Measurements from ENCODE around the gene STAT2. TPM values are rescaled to one million over a fixed set of nuclear protein-coding genes. Genes with fewer than 3 reads are reported as not detected.

Gene STAT2
- total and polyA plus RNA-seq, 2 of the 13 experiments (the other 11 are each of a cell fraction or from before 2014, with no cell fraction given) = 43.5 to 84.6 TPM

DNA sequence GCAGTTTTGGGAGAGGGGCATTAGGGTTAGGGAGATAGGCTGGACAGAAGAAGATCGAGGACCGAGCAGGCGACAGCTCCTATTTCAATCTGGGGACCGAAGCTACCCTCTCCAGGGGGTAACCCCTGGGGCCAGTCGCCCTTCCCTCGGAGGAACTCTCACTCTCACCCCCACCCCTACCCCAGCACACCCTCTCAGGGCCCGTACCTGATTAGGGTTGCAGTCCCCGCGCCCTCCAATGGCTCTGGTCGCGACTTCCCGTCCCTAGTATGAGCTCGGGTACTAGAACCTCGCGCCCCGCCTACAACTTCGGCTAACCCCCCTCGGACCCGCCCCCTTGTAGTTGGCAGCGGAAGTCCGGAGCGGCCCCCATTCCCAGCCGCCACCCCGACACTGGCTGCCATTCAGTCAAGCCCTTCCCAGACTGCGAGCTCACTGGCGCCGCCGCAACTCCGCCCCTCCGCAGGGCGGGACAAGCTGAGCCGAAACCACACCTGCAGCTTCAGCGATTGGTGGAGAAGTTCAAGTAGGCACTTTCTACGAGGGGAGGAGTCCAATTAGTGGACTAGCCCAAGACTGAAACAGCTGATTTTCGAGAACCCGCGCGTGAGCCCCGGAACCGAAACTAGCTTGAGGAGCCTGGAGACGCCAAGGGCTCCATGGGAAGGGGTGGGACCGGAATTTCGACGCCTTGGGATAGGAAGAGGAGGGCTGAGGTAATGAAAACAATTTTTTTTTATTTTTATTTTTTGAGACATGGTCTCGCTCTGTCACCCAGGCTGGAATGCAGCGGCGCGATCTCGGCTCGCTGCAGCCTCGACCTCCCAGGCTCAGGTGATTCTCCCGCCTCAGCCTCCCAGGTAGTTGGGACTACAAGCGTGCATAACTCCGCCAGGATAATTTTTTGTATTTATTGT is at the start of gene STAT2 (continued):
- TF ChIP-seq ZNF343 (CRISPR knock-in tag; IDR thresholded peaks at IDR 0.05) (0 out of 2 replicates have a peak, but pooled peaks have one; percentile 55), KAT8 (CRISPR knock-in tag; IDR thresholded peaks at IDR 0.05) (peak; percentile 82), IRF2 (CRISPR knock-in tag; IDR thresholded peaks at IDR 0.05) (peak; percentile 92), NCOA1 (CRISPR knock-in tag; IDR thresholded peaks at IDR 0.05) (no peak), TEAD2 (CRISPR knock-in tag; IDR thresholded peaks at IDR 0.05) (no peak), ZNF136 (CRISPR knock-in tag; IDR thresholded peaks at IDR 0.05; ENCODE audit: low read depth) (no peak), FLYWCH1 (CRISPR knock-in tag; IDR thresholded peaks at IDR 0.05) (no peak), NFE2L2 (IDR thresholded peaks at IDR 0.05; ENCODE audit: low read length) (no peak), GFI1 (CRISPR knock-in tag; IDR thresholded peaks at IDR 0.05; ENCODE audit: borderline replicate concordance) (0 out of 2 replicates have a peak, but pooled peaks have one; percentile 26), HNF4A (CRISPR knock-in tag; IDR thresholded peaks at IDR 0.05) (peak; percentile 33; the same call in 1 of the 2 replicates), RORA (CRISPR knock-in tag; IDR thresholded peaks at IDR 0.05) (no peak), TRIM24 (CRISPR knock-in tag; IDR thresholded peaks at IDR 0.05) (no peak), NBN (conservative IDR thresholded peaks at IDR 0.05) (no peak), ZBTB21 (CRISPR knock-in tag; IDR thresholded peaks at IDR 0.05) (no peak), ZSCAN21 (CRISPR knock-in tag; IDR thresholded peaks at IDR 0.05; ENCODE audit: borderline replicate concordance) (no peak), MIER3 (CRISPR knock-in tag; IDR thresholded peaks at IDR 0.05; ENCODE audit: borderline replicate concordance) (peak; percentile 6; the same call in 1 of the 2 replicates), SKI (IDR thresholded peaks at IDR 0.05; ENCODE audit: partially characterized antibody) (peak; percentile 72), PAX8 (CRISPR knock-in tag; IDR thresholded peaks at IDR 0.05; ENCODE audit: borderline replicate concordance) (no peak), PRMT3 (CRISPR knock-in tag; IDR thresholded peaks at IDR 0.05; ENCODE audit: borderline replicate concordance, low read depth) (no peak)
- TF ChIP-seq, protein P1, sequence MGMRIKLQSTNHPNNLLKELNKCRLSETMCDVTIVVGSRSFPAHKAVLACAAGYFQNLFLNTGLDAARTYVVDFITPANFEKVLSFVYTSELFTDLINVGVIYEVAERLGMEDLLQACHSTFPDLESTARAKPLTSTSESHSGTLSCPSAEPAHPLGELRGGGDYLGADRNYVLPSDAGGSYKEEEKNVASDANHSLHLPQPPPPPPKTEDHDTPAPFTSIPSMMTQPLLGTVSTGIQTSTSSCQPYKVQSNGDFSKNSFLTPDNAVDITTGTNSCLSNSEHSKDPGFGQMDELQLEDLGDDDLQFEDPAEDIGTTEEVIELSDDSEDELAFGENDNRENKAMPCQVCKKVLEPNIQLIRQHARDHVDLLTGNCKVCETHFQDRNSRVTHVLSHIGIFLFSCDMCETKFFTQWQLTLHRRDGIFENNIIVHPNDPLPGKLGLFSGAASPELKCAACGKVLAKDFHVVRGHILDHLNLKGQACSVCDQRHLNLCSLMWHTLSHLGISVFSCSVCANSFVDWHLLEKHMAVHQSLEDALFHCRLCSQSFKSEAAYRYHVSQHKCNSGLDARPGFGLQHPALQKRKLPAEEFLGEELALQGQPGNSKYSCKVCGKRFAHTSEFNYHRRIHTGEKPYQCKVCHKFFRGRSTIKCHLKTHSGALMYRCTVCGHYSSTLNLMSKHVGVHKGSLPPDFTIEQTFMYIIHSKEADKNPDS (CRISPR knock-in tag; IDR thresholded peaks at IDR 0.05) = no peak
- TF ChIP-seq, protein P2, sequence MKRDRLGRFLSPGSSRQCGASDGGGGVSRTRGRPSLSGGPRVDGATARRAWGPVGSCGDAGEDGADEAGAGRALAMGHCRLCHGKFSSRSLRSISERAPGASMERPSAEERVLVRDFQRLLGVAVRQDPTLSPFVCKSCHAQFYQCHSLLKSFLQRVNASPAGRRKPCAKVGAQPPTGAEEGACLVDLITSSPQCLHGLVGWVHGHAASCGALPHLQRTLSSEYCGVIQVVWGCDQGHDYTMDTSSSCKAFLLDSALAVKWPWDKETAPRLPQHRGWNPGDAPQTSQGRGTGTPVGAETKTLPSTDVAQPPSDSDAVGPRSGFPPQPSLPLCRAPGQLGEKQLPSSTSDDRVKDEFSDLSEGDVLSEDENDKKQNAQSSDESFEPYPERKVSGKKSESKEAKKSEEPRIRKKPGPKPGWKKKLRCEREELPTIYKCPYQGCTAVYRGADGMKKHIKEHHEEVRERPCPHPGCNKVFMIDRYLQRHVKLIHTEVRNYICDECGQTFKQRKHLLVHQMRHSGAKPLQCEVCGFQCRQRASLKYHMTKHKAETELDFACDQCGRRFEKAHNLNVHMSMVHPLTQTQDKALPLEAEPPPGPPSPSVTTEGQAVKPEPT (CRISPR knock-in tag; IDR thresholded peaks at IDR 0.05; ENCODE audit: low read depth) = no peak
- TF ChIP-seq, protein P3, sequence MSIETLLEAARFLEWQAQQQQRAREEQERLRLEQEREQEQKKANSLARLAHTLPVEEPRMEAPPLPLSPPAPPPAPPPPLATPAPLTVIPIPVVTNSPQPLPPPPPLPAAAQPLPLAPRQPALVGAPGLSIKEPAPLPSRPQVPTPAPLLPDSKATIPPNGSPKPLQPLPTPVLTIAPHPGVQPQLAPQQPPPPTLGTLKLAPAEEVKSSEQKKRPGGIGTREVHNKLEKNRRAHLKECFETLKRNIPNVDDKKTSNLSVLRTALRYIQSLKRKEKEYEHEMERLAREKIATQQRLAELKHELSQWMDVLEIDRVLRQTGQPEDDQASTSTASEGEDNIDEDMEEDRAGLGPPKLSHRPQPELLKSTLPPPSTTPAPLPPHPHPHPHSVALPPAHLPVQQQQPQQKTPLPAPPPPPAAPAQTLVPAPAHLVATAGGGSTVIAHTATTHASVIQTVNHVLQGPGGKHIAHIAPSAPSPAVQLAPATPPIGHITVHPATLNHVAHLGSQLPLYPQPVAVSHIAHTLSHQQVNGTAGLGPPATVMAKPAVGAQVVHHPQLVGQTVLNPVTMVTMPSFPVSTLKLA (IDR thresholded peaks at IDR 0.05) = peak; percentile 37; the same call in 1 of the 2 replicates
